ENCODE results near the gene DPYD. TPM values are rescaled to one million over a fixed set of nuclear protein-coding genes. Genes with fewer than 3 reads are reported as not detected.

The DPYD gene
- polyA plus RNA-seq, 1 donor, result 32.5 TPM

GRCh38 chr1:97599447-97599846, 321.4 kb downstream of the DPYD start:
- Histone ChIP-seq H3K9me3 (ENCODE audit: control insufficient read depth, low read depth, low read length) (no peaks in the 10 kb centered on the region), H3K4me3 (ENCODE audit: low read length) (no peak overlapping the region), H3K36me3 (ENCODE audit: control insufficient read depth, insufficient read depth, low read length) (no peaks in the 10 kb centered on the region), H3K27ac (ENCODE audit: low read length) (no peak overlapping the region), H3K27me3 (ENCODE audit: control insufficient read depth, insufficient read depth, low read length) (no peaks in the 10 kb centered on the region), H3K4me1 (ENCODE audit: control insufficient read depth, insufficient read depth, low read length) (no peaks in the 10 kb centered on the region)
- DNase-seq, result no peak
- no CpG with 5 or more reads among the region's 2 CpGs for WGBS (ENCODE audit: insufficient coverage, low lambda C conversion rate)

GRCh38 chr1:97593192-97593591, 327.6 kb downstream of the DPYD start:
- Histone ChIP-seq H3K27me3 (ENCODE audit: control insufficient read depth, insufficient read depth, low read length) (no peaks in the 10 kb centered on the region), H3K4me3 (ENCODE audit: low read length) (no peak overlapping the region), H3K36me3 (ENCODE audit: control insufficient read depth, insufficient read depth, low read length) (peaks cover 5% of the 10 kb centered on the region), H3K9me3 (ENCODE audit: control insufficient read depth, low read depth, low read length) (no peaks in the 10 kb centered on the region), H3K4me1 (ENCODE audit: control insufficient read depth, insufficient read depth, low read length) (no peaks in the 10 kb centered on the region), H3K27ac (ENCODE audit: low read length) (no peak overlapping the region)
- no peak for DNase-seq
- WGBS (ENCODE audit: insufficient coverage, low lambda C conversion rate), result no CpG with 5 or more reads among the region's 8 CpGs

- no peak overlapping the region for H3K4me3 ChIP-seq (ENCODE audit: low read length)
- no peak for DNase-seq
- peaks cover 5% of the 10 kb centered on the region for H3K36me3 ChIP-seq (ENCODE audit: control insufficient read depth, insufficient read depth, low read length)
- no peaks in the 10 kb centered on the region for H3K4me1 ChIP-seq (ENCODE audit: control insufficient read depth, insufficient read depth, low read length)
- no peaks in the 10 kb centered on the region for H3K9me3 ChIP-seq (ENCODE audit: control insufficient read depth, low read depth, low read length)
- no peak overlapping the region for H3K27ac ChIP-seq (ENCODE audit: low read length)
- H3K27me3 ChIP-seq (ENCODE audit: control insufficient read depth, insufficient read depth, low read length), result no peaks in the 10 kb centered on the region
Measured at GRCh38 chr1:97588772-97589171, 332.1 kb downstream of the DPYD start.

GRCh38 chr1:97581614-97582051, 339.2 kb downstream of the DPYD start:
- no peak for DNase-seq
- Histone ChIP-seq H3K27me3 (ENCODE audit: control insufficient read depth, insufficient read depth, low read length) (no peaks in the 10 kb centered on the region), H3K4me1 (ENCODE audit: control insufficient read depth, insufficient read depth, low read length) (no peaks in the 10 kb centered on the region), H3K27ac (ENCODE audit: low read length) (no peak overlapping the region), H3K9me3 (ENCODE audit: control insufficient read depth, low read depth, low read length) (no peaks in the 10 kb centered on the region), H3K4me3 (ENCODE audit: low read length) (no peak overlapping the region), H3K36me3 (ENCODE audit: control insufficient read depth, insufficient read depth, low read length) (no peaks in the 10 kb centered on the region)
- WGBS (ENCODE audit: insufficient coverage, low lambda C conversion rate), result no CpG with 5 or more reads among the region's 2 CpGs

GRCh38 chr1:97577613-97578012, 343.2 kb downstream of the DPYD start:
- Histone ChIP-seq H3K9me3 (ENCODE audit: control insufficient read depth, low read depth, low read length) (no peaks in the 10 kb centered on the region), H3K4me3 (ENCODE audit: low read length) (no peak overlapping the region), H3K27ac (ENCODE audit: low read length) (no peak overlapping the region), H3K4me1 (ENCODE audit: control insufficient read depth, insufficient read depth, low read length) (no peaks in the 10 kb centered on the region), H3K27me3 (ENCODE audit: control insufficient read depth, insufficient read depth, low read length) (no peaks in the 10 kb centered on the region), H3K36me3 (ENCODE audit: control insufficient read depth, insufficient read depth, low read length) (no peaks in the 10 kb centered on the region)
- no peak for DNase-seq
- WGBS (ENCODE audit: insufficient coverage, low lambda C conversion rate), result 100% methylated on average over 2 of the region's 4 CpGs

- no peak overlapping the region for H3K4me3 ChIP-seq (ENCODE audit: low read length)
- H3K36me3 ChIP-seq (ENCODE audit: control insufficient read depth, insufficient read depth, low read length), result no peaks in the 10 kb centered on the region
- DNase-seq, result no peak
- H3K4me1 ChIP-seq (ENCODE audit: control insufficient read depth, insufficient read depth, low read length), result no peaks in the 10 kb centered on the region
- WGBS (ENCODE audit: insufficient coverage, low lambda C conversion rate), result 100% methylated on average over 3 of the region's 3 CpGs
- H3K9me3 ChIP-seq (ENCODE audit: control insufficient read depth, low read depth, low read length), result no peaks in the 10 kb centered on the region
- H3K27me3 ChIP-seq (ENCODE audit: control insufficient read depth, insufficient read depth, low read length), result no peaks in the 10 kb centered on the region
- no peak overlapping the region for H3K27ac ChIP-seq (ENCODE audit: low read length)
Measured at GRCh38 chr1:97573553-97573952, 347.3 kb downstream of the DPYD start.

GRCh38 chr1:97572561-97572960, 348.3 kb downstream of the DPYD start:
- H3K9me3 ChIP-seq (ENCODE audit: control insufficient read depth, low read depth, low read length), result no peaks in the 10 kb centered on the region
- DNase-seq, result no peak
- no peaks in the 10 kb centered on the region for H3K4me1 ChIP-seq (ENCODE audit: control insufficient read depth, insufficient read depth, low read length)
- no peaks in the 10 kb centered on the region for H3K27me3 ChIP-seq (ENCODE audit: control insufficient read depth, insufficient read depth, low read length)
- no peaks in the 10 kb centered on the region for H3K36me3 ChIP-seq (ENCODE audit: control insufficient read depth, insufficient read depth, low read length)
- 80% methylated on average over 1 of the region's 1 CpG for WGBS (ENCODE audit: insufficient coverage, low lambda C conversion rate)
- no peak overlapping the region for H3K4me3 ChIP-seq (ENCODE audit: low read length)
- no peak overlapping the region for H3K27ac ChIP-seq (ENCODE audit: low read length)

GRCh38 chr1:97571760-97572159, 349.1 kb downstream of the DPYD start:
- H3K36me3 ChIP-seq (ENCODE audit: control insufficient read depth, insufficient read depth, low read length), result no peaks in the 10 kb centered on the region
- WGBS (ENCODE audit: insufficient coverage, low lambda C conversion rate), result 88% methylated on average over 1 of the region's 1 CpG
- H3K27ac ChIP-seq (ENCODE audit: low read length), result no peak overlapping the region
- H3K9me3 ChIP-seq (ENCODE audit: control insufficient read depth, low read depth, low read length), result no peaks in the 10 kb centered on the region
- H3K27me3 ChIP-seq (ENCODE audit: control insufficient read depth, insufficient read depth, low read length), result no peaks in the 10 kb centered on the region
- DNase-seq, result no peak
- no peak overlapping the region for H3K4me3 ChIP-seq (ENCODE audit: low read length)
- H3K4me1 ChIP-seq (ENCODE audit: control insufficient read depth, insufficient read depth, low read length), result no peaks in the 10 kb centered on the region

- no peak for DNase-seq
- no peak overlapping the region for H3K27ac ChIP-seq (ENCODE audit: low read length)
- no peaks in the 10 kb centered on the region for H3K4me1 ChIP-seq (ENCODE audit: control insufficient read depth, insufficient read depth, low read length)
- H3K36me3 ChIP-seq (ENCODE audit: control insufficient read depth, insufficient read depth, low read length), result no peaks in the 10 kb centered on the region
- WGBS (ENCODE audit: insufficient coverage, low lambda C conversion rate), result 100% methylated on average over 1 of the region's 3 CpGs
- no peak overlapping the region for H3K4me3 ChIP-seq (ENCODE audit: low read length)
- no peaks in the 10 kb centered on the region for H3K27me3 ChIP-seq (ENCODE audit: control insufficient read depth, insufficient read depth, low read length)
- H3K9me3 ChIP-seq (ENCODE audit: control insufficient read depth, low read depth, low read length), result no peaks in the 10 kb centered on the region
Measured at GRCh38 chr1:97570691-97571090, 350.1 kb downstream of the DPYD start.

GRCh38 chr1:97567000-97567749, 353.7 kb downstream of the DPYD start:
- no peak for DNase-seq
- Histone ChIP-seq H3K27me3 (ENCODE audit: control insufficient read depth, insufficient read depth, low read length) (no peaks in the 10 kb centered on the region), H3K4me1 (ENCODE audit: control insufficient read depth, insufficient read depth, low read length) (no peaks in the 10 kb centered on the region), H3K27ac (ENCODE audit: low read length) (no peak overlapping the region), H3K9me3 (ENCODE audit: control insufficient read depth, low read depth, low read length) (no peaks in the 10 kb centered on the region), H3K36me3 (ENCODE audit: control insufficient read depth, insufficient read depth, low read length) (no peaks in the 10 kb centered on the region), H3K4me3 (ENCODE audit: low read length) (no peak overlapping the region)
- WGBS (ENCODE audit: insufficient coverage, low lambda C conversion rate), result no CpG with 5 or more reads among the region's 4 CpGs

GRCh38 chr1:97565886-97566285, 354.9 kb downstream of the DPYD start:
- Histone ChIP-seq H3K27ac (ENCODE audit: low read length) (no peak overlapping the region), H3K36me3 (ENCODE audit: control insufficient read depth, insufficient read depth, low read length) (no peaks in the 10 kb centered on the region)
- WGBS (ENCODE audit: insufficient coverage, low lambda C conversion rate), result 80% methylated on average over 2 of the region's 5 CpGs

More at GRCh38 chr1:97565886-97566285, 354.9 kb downstream of the DPYD start:
- no peak for DNase-seq
- no peaks in the 10 kb centered on the region for H3K4me1 ChIP-seq (ENCODE audit: control insufficient read depth, insufficient read depth, low read length)
- H3K9me3 ChIP-seq (ENCODE audit: control insufficient read depth, low read depth, low read length), result no peaks in the 10 kb centered on the region
- H3K4me3 ChIP-seq (ENCODE audit: low read length), result no peak overlapping the region
- no peaks in the 10 kb centered on the region for H3K27me3 ChIP-seq (ENCODE audit: control insufficient read depth, insufficient read depth, low read length)

Measured in large intestine (tissue), 3 donors.